Panc1 (cell line): ENCODE results near the gene OR10A4. TPM values are rescaled to one million over a fixed set of nuclear protein-coding genes. Genes with fewer than 3 reads are reported as not detected.

Experiments
- ATAC-seq: fragments of 200-7000 bp; cut with Tn5 transposase; 2 replicates; pipeline ENCODE4 v1.9.1; 2020; ENCODE audit warnings: mild to moderate bottlenecking, moderate library complexity
- Bru-seq: library from RNA; stranded (reverse); fragments of 400-500 nt; gene quantifications from one replicate; lab custom pipeline; 2021; lab: Mats Ljungman, UMichigan
- BruChase-seq, 2 experiments: library from RNA; stranded (reverse); fragments of 400-500 nt; gene quantifications; one replicate each; lab custom pipeline; 2021; lab: Mats Ljungman, UMichigan
- BruUV-seq: library from RNA; stranded (reverse); fragments of 400-500 nt; replicated peaks from 2 replicates; lab custom pipeline; 2021; lab: Mats Ljungman, UMichigan
- CTCF ChIA-PET: fragments of 300-600 bp; sonication (Branson Sonifier 250); formaldehyde crosslinking; loops from one replicate; lab custom pipeline; 2022; ENCODE audit warnings: antibody characterized with exemption; lab: Charles Lee
- POLR2A ChIA-PET: fragments of 300-600 bp; sonication (Branson Sonifier 250); formaldehyde crosslinking; loops from one replicate; lab custom pipeline; 2022; ENCODE audit warnings: antibody characterized with exemption; lab: Charles Lee
- DNase-seq: peaks from one replicate; pipeline ENCODE4 v3.0.0-alpha.2; 2010; ENCODE audit warnings: low read depth, low spot score
- H3K27ac ChIP-seq: 2 replicates; pipeline ENCODE4 v1.5.1; 2011; ENCODE audit warnings: mild to moderate bottlenecking, low read length, inconsistent platforms
- H3K27me3 ChIP-seq: fragments of 200-500 bp; sonication (Bioruptor generic); 2 replicates; pipeline ENCODE4 v1.6.0; 2014; ENCODE audit warnings: low read length, inconsistent platforms; ENCODE audit not compliant: control insufficient read depth, insufficient read depth
- H3K36me3 ChIP-seq: fragments of 200-500 bp; sonication (Bioruptor generic); 2 replicates; pipeline ENCODE4 v1.5.1; 2014; ENCODE audit warnings: inconsistent platforms, mild to moderate bottlenecking, low read length, moderate library complexity; ENCODE audit not compliant: control insufficient read depth, insufficient read depth
- H3K4me1 ChIP-seq: 2 replicates; pipeline ENCODE4 v1.5.1; 2011; ENCODE audit warnings: inconsistent platforms, mild to moderate bottlenecking, low read length, moderate library complexity; ENCODE audit not compliant: control insufficient read depth, insufficient read depth
- H3K4me3 ChIP-seq, 2 experiments: 2 replicates each; pipeline ENCODE4 v1.5.1; 2011 to 2012; ENCODE audit warnings: low read depth in 2 of 2, low read length in 2 of 2, mild to moderate bottlenecking in 2 of 2, inconsistent platforms in 1 of 2, moderate library complexity in 1 of 2
- H3K9me3 ChIP-seq: fragments of 200-500 bp; sonication (Bioruptor generic); 2 replicates; pipeline ENCODE4 v1.5.1; 2014; ENCODE audit warnings: low read depth, mild to moderate bottlenecking, inconsistent platforms, low read length, moderate library complexity; ENCODE audit not compliant: control insufficient read depth, insufficient read depth
- POLR2AphosphoS5 ChIP-seq: IDR thresholded peaks from 2 replicates; pipeline ENCODE4 v1.6.1; 2012; ENCODE audit warnings: mild to moderate bottlenecking, low read depth, low read length, moderate library complexity
- REST ChIP-seq, 2 experiments: IDR thresholded peaks; 2 replicates each; pipeline ENCODE4 v1.6.1; 2011 to 2012; ENCODE audit warnings: low read depth in 2 of 2, control low read depth in 1 of 2, low read length in 1 of 2, mild to moderate bottlenecking in 1 of 2, moderate library complexity in 1 of 2; ENCODE audit not compliant: insufficient read depth in 1 of 2
- SIN3A ChIP-seq: IDR thresholded peaks from 2 replicates; pipeline ENCODE4 v1.6.1; 2012; ENCODE audit warnings: low read depth, mild to moderate bottlenecking, low read length, moderate library complexity, borderline replicate concordance; ENCODE audit not compliant: insufficient read depth
- TCF7L2 ChIP-seq: IDR thresholded peaks from 2 replicates; pipeline ENCODE4 v1.6.1; 2011; ENCODE audit warnings: mild to moderate bottlenecking, low read depth, low read length, inconsistent platforms
- in situ Hi-C: cut with HindIII; loops from 2 replicates; pipeline ENCODE4 v1.10.0; 2016; ENCODE audit warnings: low sequenced_read_pairs, low pct_unique_long_range_greater_than_20kb
- intact Hi-C: fragments of 100-400 bp; cut with micrococcal nuclease; formaldehyde crosslinking; loops from one replicate; pipeline ENCODE4 v1.10.0; 2022; ENCODE audit not compliant: unreplicated experiment
- long read RNA-seq: library from polyadenylated mRNA; unstranded; transcript quantifications from one replicate; pipeline ENCODE4 v2.0.0, GENCODE V29; 2021; ENCODE audit not compliant: unreplicated experiment
- polyA plus RNA-seq: library from polyadenylated mRNA; unstranded; fragments of >200 nt; gene quantifications from one replicate; pipeline ENCODE4 v1.2.1, GENCODE V29; 2012; ENCODE audit warnings: missing spikeins; ENCODE audit not compliant: insufficient read length
- total RNA-seq: library from RNA; stranded (reverse); gene quantifications from one replicate; pipeline ENCODE4 v1.2.1, GENCODE V29; 2021; ENCODE audit not compliant: unreplicated experiment
- TF ChIP-seq, protein P1 (sequence below): fragments of 450-650 bp; IDR thresholded peaks from 2 replicates; pipeline ENCODE4 v1.5.1; 2017; ENCODE audit warnings: mild to moderate bottlenecking

OR10A4 gene, protein sequence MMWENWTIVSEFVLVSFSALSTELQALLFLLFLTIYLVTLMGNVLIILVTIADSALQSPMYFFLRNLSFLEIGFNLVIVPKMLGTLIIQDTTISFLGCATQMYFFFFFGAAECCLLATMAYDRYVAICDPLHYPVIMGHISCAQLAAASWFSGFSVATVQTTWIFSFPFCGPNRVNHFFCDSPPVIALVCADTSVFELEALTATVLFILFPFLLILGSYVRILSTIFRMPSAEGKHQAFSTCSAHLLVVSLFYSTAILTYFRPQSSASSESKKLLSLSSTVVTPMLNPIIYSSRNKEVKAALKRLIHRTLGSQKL
- total RNA-seq (not detected), Bru-seq, nascent RNA (not detected), BruChase-seq, experiment 1, labeled RNA remaining after a 2-hour chase (not detected), BruChase-seq, experiment 2, labeled RNA remaining after a 6-hour chase (not detected)
- not detected for polyA plus RNA-seq
- long read RNA-seq, result 0 reads

DNA sequence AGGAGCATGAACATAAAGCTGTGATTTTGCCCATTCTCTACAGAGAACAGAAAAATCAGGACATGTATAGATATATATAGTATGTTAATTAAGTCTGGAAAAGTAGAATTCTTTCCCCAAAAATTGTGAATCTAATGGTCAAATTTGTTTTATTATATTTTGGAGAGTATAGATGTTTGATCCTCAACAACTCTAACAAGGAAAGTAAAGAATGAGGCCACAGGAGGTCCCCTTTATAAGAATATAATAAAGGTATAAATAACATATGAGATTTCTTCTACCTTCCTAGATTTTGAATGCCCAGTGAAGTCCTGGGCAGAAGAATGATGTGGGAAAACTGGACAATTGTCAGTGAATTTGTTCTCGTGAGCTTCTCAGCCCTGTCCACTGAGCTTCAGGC, at the start of gene OR10A4:
OR10A4 (plus strand) TSS at position 301 of the 400 bp plus-strand sequence; CDS start at position 324, 23 bp downstream.
- BruUV-seq, result no TSS peak
- DNase-seq, result no peak
- ChIA-PET CTCF (no interaction called here), POLR2A (no interaction called here)
- Histone ChIP-seq H3K4me1 (no peaks in the 10 kb centered on the region), H3K9me3 (no peaks in the 10 kb centered on the region), H3K4me3 (no peak within 1 kb of the TSS), H3K27me3 (no peaks in the 10 kb centered on the region; the same call in none of the 2 replicates), H3K27ac (no peak within 1 kb of the TSS), H3K36me3 (no peaks in the 10 kb centered on the region)
- intact Hi-C loops (no loop called here), in situ Hi-C loops (no loop called here)
- TF ChIP-seq TCF7L2 (no peak), POLR2AphosphoS5 (no peak), REST (IDR thresholded peaks at IDR 0.05; ENCODE audit: insufficient read depth in 1 of 2, low read depth in 2 of 2, low read length in 1 of 2) (no peak), SIN3A (no peak)
- TF ChIP-seq, protein P1, sequence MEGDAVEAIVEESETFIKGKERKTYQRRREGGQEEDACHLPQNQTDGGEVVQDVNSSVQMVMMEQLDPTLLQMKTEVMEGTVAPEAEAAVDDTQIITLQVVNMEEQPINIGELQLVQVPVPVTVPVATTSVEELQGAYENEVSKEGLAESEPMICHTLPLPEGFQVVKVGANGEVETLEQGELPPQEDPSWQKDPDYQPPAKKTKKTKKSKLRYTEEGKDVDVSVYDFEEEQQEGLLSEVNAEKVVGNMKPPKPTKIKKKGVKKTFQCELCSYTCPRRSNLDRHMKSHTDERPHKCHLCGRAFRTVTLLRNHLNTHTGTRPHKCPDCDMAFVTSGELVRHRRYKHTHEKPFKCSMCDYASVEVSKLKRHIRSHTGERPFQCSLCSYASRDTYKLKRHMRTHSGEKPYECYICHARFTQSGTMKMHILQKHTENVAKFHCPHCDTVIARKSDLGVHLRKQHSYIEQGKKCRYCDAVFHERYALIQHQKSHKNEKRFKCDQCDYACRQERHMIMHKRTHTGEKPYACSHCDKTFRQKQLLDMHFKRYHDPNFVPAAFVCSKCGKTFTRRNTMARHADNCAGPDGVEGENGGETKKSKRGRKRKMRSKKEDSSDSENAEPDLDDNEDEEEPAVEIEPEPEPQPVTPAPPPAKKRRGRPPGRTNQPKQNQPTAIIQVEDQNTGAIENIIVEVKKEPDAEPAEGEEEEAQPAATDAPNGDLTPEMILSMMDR, result no peak
- ATAC-seq, result no peak

- Histone ChIP-seq H3K27ac (no peak overlapping the region), H3K4me3 (no peak overlapping the region), H3K36me3 (no peaks in the 10 kb centered on the region), H3K9me3 (no peaks in the 10 kb centered on the region), H3K4me1 (no peaks in the 10 kb centered on the region), H3K27me3 (no peaks in the 10 kb centered on the region)
- no peak for DNase-seq
- ChIA-PET CTCF (no interaction called here), POLR2A (no interaction called here)
- no peak for ATAC-seq
- intact Hi-C loops (no loop called here), in situ Hi-C loops (no loop called here)
- TF ChIP-seq REST (IDR thresholded peaks at IDR 0.05; ENCODE audit: insufficient read depth in 1 of 2, low read depth in 2 of 2, low read length in 1 of 2) (no peak), SIN3A (no peak), TCF7L2 (no peak), POLR2AphosphoS5 (no peak)
- TF ChIP-seq, protein P1, result no peak
- BruUV-seq, result no TSS peak
Measured at GRCh38 chr11:6828103-6828502, 48.3 kb upstream of the OR10A4 start.
